ENCODE data around the gene OR10A7. TPM values are rescaled to one million over a fixed set of nuclear protein-coding genes. Genes with fewer than 3 reads are reported as not detected.

OR10A7 gene
- total RNA-seq, 1 experiment from 2014 or later: not detected

DNA sequence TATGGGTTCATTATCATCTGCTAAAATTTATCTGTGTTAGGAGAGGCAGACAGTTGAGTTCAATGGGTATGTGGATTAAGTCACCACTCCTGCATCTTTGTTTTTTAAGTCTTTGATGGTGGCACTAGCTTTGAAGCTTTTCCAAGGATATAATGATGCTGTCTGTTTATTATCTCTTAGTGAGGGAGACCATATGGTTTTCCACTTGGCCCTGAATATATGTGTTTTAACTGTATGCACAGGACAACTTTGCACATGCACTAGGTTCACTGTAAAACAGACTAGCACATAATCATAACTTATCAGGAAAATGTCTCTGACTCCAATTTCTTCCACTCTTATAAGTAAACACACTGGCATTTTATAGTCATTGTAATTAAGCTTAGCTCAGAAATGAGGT lies 32.5 kb downstream of the OR10A7 start:
- Histone ChIP-seq H3K36me3 (ENCODE audit: low read depth) (no peaks in the 10 kb centered on the region), H4K20me1 (ENCODE audit: insufficient read depth) (no peaks in the 10 kb centered on the region), H3K9me2 (ENCODE audit: insufficient read depth) (no peaks in the 10 kb centered on the region), H3K4me1 (replicated peaks; ENCODE audit: insufficient read depth) (no peaks in the 10 kb centered on the region), H3K27me3 (ENCODE audit: insufficient read depth, low read depth) (no peaks in the 10 kb centered on the region), H3K79me2 (ENCODE audit: low read depth) (no peaks in the 10 kb centered on the region), H3F3A (ENCODE audit: insufficient read depth, low read depth) (no peaks in the 10 kb centered on the region), H2AFZ (no peak overlapping the region), H3K9me3 (ENCODE audit: insufficient read depth, low read depth) (no peaks in the 10 kb centered on the region), H3K27ac (no peak overlapping the region), H3K4me3 (no peak overlapping the region), H3K4me2 (no peak overlapping the region)
- ChIA-PET POLR2A (ENCODE audit: unreplicated experiment) (no interaction called here), CTCF (no interaction called here)
- DNase-seq: no peak
- no peak for TF ChIP-seq EZH2 (IDR thresholded peaks at IDR 0.05; ENCODE audit: low read depth)
- TF ChIP-seq, protein P1, sequence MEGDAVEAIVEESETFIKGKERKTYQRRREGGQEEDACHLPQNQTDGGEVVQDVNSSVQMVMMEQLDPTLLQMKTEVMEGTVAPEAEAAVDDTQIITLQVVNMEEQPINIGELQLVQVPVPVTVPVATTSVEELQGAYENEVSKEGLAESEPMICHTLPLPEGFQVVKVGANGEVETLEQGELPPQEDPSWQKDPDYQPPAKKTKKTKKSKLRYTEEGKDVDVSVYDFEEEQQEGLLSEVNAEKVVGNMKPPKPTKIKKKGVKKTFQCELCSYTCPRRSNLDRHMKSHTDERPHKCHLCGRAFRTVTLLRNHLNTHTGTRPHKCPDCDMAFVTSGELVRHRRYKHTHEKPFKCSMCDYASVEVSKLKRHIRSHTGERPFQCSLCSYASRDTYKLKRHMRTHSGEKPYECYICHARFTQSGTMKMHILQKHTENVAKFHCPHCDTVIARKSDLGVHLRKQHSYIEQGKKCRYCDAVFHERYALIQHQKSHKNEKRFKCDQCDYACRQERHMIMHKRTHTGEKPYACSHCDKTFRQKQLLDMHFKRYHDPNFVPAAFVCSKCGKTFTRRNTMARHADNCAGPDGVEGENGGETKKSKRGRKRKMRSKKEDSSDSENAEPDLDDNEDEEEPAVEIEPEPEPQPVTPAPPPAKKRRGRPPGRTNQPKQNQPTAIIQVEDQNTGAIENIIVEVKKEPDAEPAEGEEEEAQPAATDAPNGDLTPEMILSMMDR (conservative IDR thresholded peaks at IDR 0.05): no peak
- no TSS peak for BruUV-seq (replicated peaks)
- intact Hi-C loops (cut with micrococcal nuclease; ENCODE audit: unreplicated experiment): no loop called here

DNA sequence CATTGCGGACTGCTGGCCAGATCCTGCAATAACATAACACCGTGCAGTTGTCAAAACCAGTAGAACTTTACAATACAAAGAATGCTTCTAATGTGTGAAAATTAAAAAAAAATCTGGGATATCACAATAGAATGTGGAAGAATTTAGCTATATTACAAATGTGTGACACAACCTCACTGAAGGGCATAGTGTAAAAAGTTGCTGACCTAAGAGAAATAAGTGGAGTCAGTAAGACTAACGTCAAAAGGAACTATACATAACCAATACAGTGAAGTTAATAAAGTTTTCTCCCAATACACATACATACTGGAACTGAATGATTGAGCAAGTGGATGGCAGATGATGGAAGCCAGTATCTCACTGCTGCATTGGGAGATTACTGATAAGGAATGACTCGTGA lies 36.0 kb downstream of the OR10A7 start:
- no peak overlapping the region for H3K4me3 ChIP-seq
- TF ChIP-seq, protein P1 (conservative IDR thresholded peaks at IDR 0.05): no peak
- H4K20me1 ChIP-seq (ENCODE audit: insufficient read depth): no peaks in the 10 kb centered on the region
- no peak overlapping the region for H3K4me2 ChIP-seq
- no peak overlapping the region for H2AFZ ChIP-seq
- POLR2A ChIA-PET (ENCODE audit: unreplicated experiment): no interaction called here
- no peaks in the 10 kb centered on the region for H3K9me3 ChIP-seq (ENCODE audit: insufficient read depth, low read depth)
- H3K27me3 ChIP-seq (ENCODE audit: insufficient read depth, low read depth): no peaks in the 10 kb centered on the region
- H3F3A ChIP-seq (ENCODE audit: insufficient read depth, low read depth): no peaks in the 10 kb centered on the region
- CTCF ChIA-PET: no interaction called here
- H3K27ac ChIP-seq: no peak overlapping the region
- BruUV-seq (replicated peaks): no TSS peak
- H3K4me1 ChIP-seq (replicated peaks; ENCODE audit: insufficient read depth): no peaks in the 10 kb centered on the region
- no peaks in the 10 kb centered on the region for H3K36me3 ChIP-seq (ENCODE audit: low read depth)
- H3K79me2 ChIP-seq (ENCODE audit: low read depth): no peaks in the 10 kb centered on the region
- intact Hi-C loops (cut with micrococcal nuclease; ENCODE audit: unreplicated experiment): no loop called here
- no peak for DNase-seq
- H3K9me2 ChIP-seq (ENCODE audit: insufficient read depth): no peaks in the 10 kb centered on the region

DNA sequence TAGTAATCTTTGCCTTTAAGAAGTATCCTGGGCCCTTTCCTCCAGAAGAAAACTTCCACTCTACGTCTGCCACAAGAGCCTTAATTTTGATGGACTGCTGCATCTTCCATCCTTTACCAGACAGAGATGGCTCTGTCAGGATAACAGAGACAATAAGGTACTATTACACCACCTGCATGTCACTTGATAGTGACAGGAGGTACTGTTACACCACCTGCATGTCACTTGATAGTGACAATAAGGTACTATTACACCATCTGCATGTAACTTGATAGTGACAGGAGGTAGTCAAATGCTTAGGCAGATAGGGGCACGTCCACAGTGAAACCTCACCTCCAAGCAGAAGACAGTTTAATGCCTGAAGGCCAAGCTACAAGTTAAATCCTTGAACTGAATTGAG lies 37.5 kb downstream of the OR10A7 start:
- H3K79me2 ChIP-seq (ENCODE audit: low read depth): no peaks in the 10 kb centered on the region
- no peak overlapping the region for H3K27ac ChIP-seq
- no peak overlapping the region for H3K4me3 ChIP-seq
- H3F3A ChIP-seq (ENCODE audit: insufficient read depth, low read depth): no peaks in the 10 kb centered on the region
- no peaks in the 10 kb centered on the region for H3K27me3 ChIP-seq (ENCODE audit: insufficient read depth, low read depth)
- no peaks in the 10 kb centered on the region for H3K9me3 ChIP-seq (ENCODE audit: insufficient read depth, low read depth)
- H3K4me2 ChIP-seq: no peak overlapping the region
- H4K20me1 ChIP-seq (ENCODE audit: insufficient read depth): no peaks in the 10 kb centered on the region
- H3K9me2 ChIP-seq (ENCODE audit: insufficient read depth): no peaks in the 10 kb centered on the region
- no peak overlapping the region for H2AFZ ChIP-seq
- no TSS peak for BruUV-seq (replicated peaks)
- POLR2A ChIA-PET (ENCODE audit: unreplicated experiment): no interaction called here
- intact Hi-C loops (cut with micrococcal nuclease; ENCODE audit: unreplicated experiment): no loop called here
- CTCF ChIA-PET: no interaction called here
- no peaks in the 10 kb centered on the region for H3K4me1 ChIP-seq (replicated peaks; ENCODE audit: insufficient read depth)
- TF ChIP-seq, protein P1 (conservative IDR thresholded peaks at IDR 0.05): no peak
- no peak for TF ChIP-seq EZH2 (IDR thresholded peaks at IDR 0.05; ENCODE audit: low read depth)
- H3K36me3 ChIP-seq (ENCODE audit: low read depth): no peaks in the 10 kb centered on the region
- no peak for DNase-seq

Other genes starting within 250 kb of the OR10A7 start
- not detected in 2 replicates for gene TESPA1, start 236.3 kb upstream of the OR10A7 start, total RNA-seq (2021)
- gene NEUROD4, start 201.1 kb upstream of the OR10A7 start, total RNA-seq (2021): not detected in 2 replicates
- gene OR9K2, start 94.6 kb upstream of the OR10A7 start, total RNA-seq (2021): not detected in 2 replicates
- gene OR6C74, start 23.6 kb downstream of the OR10A7 start, total RNA-seq (2021): not detected in 2 replicates
- not detected in 2 replicates for gene OR6C6, start 75.5 kb downstream of the OR10A7 start, total RNA-seq (2021)
- not detected in 2 replicates for gene OR6C1, start 93.3 kb downstream of the OR10A7 start, total RNA-seq (2021)
- not detected in 2 replicates for gene OR6C3, start 109.7 kb downstream of the OR10A7 start, total RNA-seq (2021)
- not detected in 2 replicates for gene OR6C75, start 141.9 kb downstream of the OR10A7 start, total RNA-seq (2021)
- not detected in 2 replicates for gene OR6C65, start 179.5 kb downstream of the OR10A7 start, total RNA-seq (2021)
- gene OR6C76, start 205.2 kb downstream of the OR10A7 start, total RNA-seq (2021): not detected in 2 replicates
- not detected in 2 replicates for gene OR6C2, start 223.1 kb downstream of the OR10A7 start, total RNA-seq (2021)
- gene OR6C70, start 249.1 kb downstream of the OR10A7 start, total RNA-seq (2021): not detected in 2 replicates

Data from PC-9 (cell line).